Gastrocnemius medialis (tissue), 4 donors: ENCODE results near the gene AP3S2. TPM values are rescaled to one million over a fixed set of nuclear protein-coding genes. Genes with fewer than 3 reads are reported as not detected.

Experiments
- ATAC-seq, 2 donors: fragments of 150-250 bp; one replicate each; pipeline ENCODE4 v1.9.1; 2016
- DNase-seq, 2 donors: peaks; one replicate each; pipeline ENCODE4 v3.0.0-alpha.2; 2019
- H3K27ac ChIP-seq, 4 donors: fragments of 200-600 bp; sonication (generic); 1 replicate in 1 of 4; 2 replicates in 3 of 4; pipeline ENCODE4 v1.5.1; 2016 to 2018; ENCODE audit warnings: mild to moderate bottlenecking in 2 of 4, moderate library complexity in 1 of 4
- H3K27me3 ChIP-seq, 3 donors: fragments of 200-600 bp; sonication (generic) in 2 of 3; 1 replicate in 1 of 3; 2 replicates in 2 of 3; pipeline versions ENCODE4 v1.5.1 to v1.6.0; 2016 to 2019; ENCODE audit warnings: mild to moderate bottlenecking in 1 of 3, moderate library complexity in 1 of 3
- H3K36me3 ChIP-seq, 2 donors: fragments of 200-600 bp; sonication (generic) in 1 of 2; one replicate each; pipeline ENCODE4 v1.5.1; 2017 to 2018
- H3K4me1 ChIP-seq, 2 donors: fragments of 200-600 bp; sonication (generic) in 1 of 2; one replicate each; pipeline ENCODE4 v1.5.1; 2016 to 2017; ENCODE audit warnings: mild to moderate bottlenecking in 2 of 2
- H3K4me3 ChIP-seq, 4 donors: fragments of 200-600 bp; sonication (generic) in 3 of 4; 1 replicate in 1 of 4; 2 replicates in 3 of 4; pipeline ENCODE4 v1.5.1; 2016 to 2019; ENCODE audit warnings: mild to moderate bottlenecking in 2 of 4
- H3K9me3 ChIP-seq, 3 donors: fragments of 200-600 bp; sonication (generic) in 2 of 3; 1 replicate in 1 of 3; 2 replicates in 2 of 3; pipeline ENCODE4 v1.5.1; 2016 to 2019
- POLR2A ChIP-seq, 2 donors: fragments of 450-650 bp; IDR thresholded peaks; one replicate each; pipeline ENCODE4 v1.6.1; 2017; ENCODE audit warnings: antibody characterized with exemption in 2 of 2, mild to moderate bottlenecking in 2 of 2, moderate library complexity in 2 of 2
- in situ Hi-C, 4 donors: fragments of 200-750 bp; cut with MboI; loops; one replicate each; pipeline versions ENCODE4 v1.15.0 to v1.8.0; 2017; ENCODE audit warnings: low sequenced_read_pairs in 4 of 4
- intact Hi-C: fragments of 100-400 bp; cut with DNase I; formaldehyde crosslinking; loops from one replicate; pipeline ENCODE4 v1.15.1; 2023; ENCODE audit warnings: low total_unique reads
- total RNA-seq, 4 donors: library from RNA; depleted of rRNA; stranded (reverse); fragments of >200 nt; gene quantifications; one replicate each; pipeline versions ENCODE4 v1.1.0 to v1.2.3, GENCODE V29; 2016
- TF ChIP-seq, protein P1 (sequence below), 5 experiments: fragments of 450-650 bp in 3 of 5; fragments of 200-600 bp in 2 of 5; sonication (generic) in 2 of 5; IDR thresholded peaks in 4 of 5; conservative IDR thresholded peaks in 1 of 5; 1 replicate in 4 of 5; 2 replicates in 1 of 5; pipeline ENCODE4 v1.5.1; 2016 to 2019; ENCODE audit warnings: antibody characterized with exemption in 5 of 5, mild to moderate bottlenecking in 3 of 5, moderate library complexity in 3 of 5

AP3S2 gene
- total RNA-seq, 4 donors from 2014 or later = 48.4 to 82.6 (median 71.3) TPM

DNA sequence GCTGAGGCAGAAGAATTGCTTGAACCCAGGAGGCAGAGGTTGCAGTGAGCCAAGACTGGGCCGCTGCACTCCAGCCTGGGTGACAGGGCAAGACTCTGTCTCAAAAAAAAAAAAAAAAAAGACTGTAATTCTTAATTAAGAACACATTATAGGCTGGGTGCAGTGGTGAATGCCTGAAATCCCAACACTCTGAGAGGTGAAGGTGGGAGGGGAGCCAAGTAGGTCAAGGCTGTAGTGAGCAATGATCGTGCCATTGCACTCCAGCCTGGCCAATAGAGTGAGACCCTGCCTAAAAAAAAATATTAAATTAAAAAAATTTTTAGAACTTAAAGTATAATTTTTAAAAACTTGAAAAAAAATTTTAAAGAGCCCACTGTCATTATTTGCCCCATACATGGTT is 32.4 kb upstream of the AP3S2 start:
- TF ChIP-seq, protein P1, sequence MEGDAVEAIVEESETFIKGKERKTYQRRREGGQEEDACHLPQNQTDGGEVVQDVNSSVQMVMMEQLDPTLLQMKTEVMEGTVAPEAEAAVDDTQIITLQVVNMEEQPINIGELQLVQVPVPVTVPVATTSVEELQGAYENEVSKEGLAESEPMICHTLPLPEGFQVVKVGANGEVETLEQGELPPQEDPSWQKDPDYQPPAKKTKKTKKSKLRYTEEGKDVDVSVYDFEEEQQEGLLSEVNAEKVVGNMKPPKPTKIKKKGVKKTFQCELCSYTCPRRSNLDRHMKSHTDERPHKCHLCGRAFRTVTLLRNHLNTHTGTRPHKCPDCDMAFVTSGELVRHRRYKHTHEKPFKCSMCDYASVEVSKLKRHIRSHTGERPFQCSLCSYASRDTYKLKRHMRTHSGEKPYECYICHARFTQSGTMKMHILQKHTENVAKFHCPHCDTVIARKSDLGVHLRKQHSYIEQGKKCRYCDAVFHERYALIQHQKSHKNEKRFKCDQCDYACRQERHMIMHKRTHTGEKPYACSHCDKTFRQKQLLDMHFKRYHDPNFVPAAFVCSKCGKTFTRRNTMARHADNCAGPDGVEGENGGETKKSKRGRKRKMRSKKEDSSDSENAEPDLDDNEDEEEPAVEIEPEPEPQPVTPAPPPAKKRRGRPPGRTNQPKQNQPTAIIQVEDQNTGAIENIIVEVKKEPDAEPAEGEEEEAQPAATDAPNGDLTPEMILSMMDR (IDR thresholded peaks at IDR 0.05 in 4 of 5, conservative IDR thresholded peaks at IDR 0.05 in 1 of 5) = no peak
- no peak for TF ChIP-seq POLR2A (IDR thresholded peaks at IDR 0.05)

DNA sequence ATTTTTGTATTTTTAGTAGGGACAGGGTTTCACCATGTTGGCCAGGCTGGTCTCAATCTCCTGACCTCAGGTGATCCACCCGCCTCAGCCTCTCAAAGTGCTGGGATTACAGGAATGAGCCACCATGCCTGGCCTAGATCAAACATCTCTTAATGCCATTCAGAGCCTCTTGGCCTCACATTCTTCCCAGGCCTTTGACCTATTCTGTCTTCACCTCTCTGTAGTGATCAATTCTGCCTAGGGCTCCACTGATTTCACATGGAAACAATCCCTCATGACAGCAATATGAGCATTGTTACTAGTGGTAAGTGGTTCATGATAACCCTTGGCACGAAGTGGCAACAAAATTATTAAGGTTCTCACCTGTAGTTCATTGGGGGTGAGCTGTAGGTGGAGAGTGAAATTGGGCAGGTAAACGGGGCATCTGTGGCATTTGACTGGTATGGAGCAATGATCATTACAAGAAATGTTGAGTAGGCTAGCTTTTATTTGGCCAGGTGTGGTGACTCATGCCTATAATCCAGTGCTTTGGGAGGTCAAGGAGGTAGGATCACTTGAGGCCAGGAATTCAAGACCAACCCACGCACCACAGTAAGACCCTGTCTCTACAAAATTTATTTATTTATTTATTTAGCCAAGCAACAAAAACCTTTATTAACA is 23.8 kb upstream of the AP3S2 start:
- intact Hi-C loops = no loop called here
- no peak overlapping the region for H3K4me3 ChIP-seq

More for the DNA sequence above, 32.4 kb upstream of the AP3S2 start:
- Histone ChIP-seq H3K27ac (no peak overlapping the region), H3K9me3 (no peaks in the 10 kb centered on the region), H3K4me1 (no peaks in the 10 kb centered on the region), H3K4me3 (no peak overlapping the region), H3K36me3 (no peaks in the 10 kb centered on the region), H3K27me3 (no peaks in the 10 kb centered on the region)
- ATAC-seq = no peak
- intact Hi-C loops (no loop called here), in situ Hi-C loops (no loop called here)
- DNase-seq = no peak

DNA sequence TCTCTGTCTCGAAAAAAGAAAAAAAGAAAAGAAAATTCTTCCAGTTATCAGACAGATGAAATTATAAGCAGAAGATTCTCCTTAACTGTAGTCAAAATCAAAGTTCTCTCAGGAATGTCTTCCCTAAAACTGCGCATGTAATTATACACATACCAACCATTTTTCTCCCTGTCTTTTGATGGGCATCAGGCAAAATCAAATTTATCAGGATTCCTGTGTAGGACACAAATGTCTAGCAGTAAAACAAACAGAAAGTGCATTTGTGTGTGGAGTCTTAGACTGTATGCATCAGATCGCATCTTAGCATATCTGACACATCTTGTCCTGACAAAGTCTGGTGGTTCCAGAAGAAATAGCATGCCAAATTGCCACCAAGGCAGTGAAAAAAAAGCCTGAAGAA is 22.9 kb upstream of the AP3S2 start:
- in situ Hi-C loops = loop anchor here in 1 of 4 donors (25.0 kb wide), 1 partner anchor 296 kb away; the partner anchor contains the start of gene SEMA4B
- no peak for ATAC-seq
- Histone ChIP-seq H3K27ac (no peak overlapping the region), H3K36me3 (no peaks in the 10 kb centered on the region), H3K4me1 (peaks cover 9 to 13% of the 10 kb centered on the region in 2 donors), H3K4me3 (no peak overlapping the region), H3K27me3 (no peaks in the 10 kb centered on the region), H3K9me3 (no peaks in the 10 kb centered on the region)
- DNase-seq = no peak
- intact Hi-C loops = no loop called here
- TF ChIP-seq POLR2A (IDR thresholded peaks at IDR 0.05) = no peak
- TF ChIP-seq, protein P1 (IDR thresholded peaks at IDR 0.05 in 4 of 5, conservative IDR thresholded peaks at IDR 0.05 in 1 of 5) = no peak

More for the DNA sequence above, 23.8 kb upstream of the AP3S2 start:
- Histone ChIP-seq H3K9me3 (no peaks in the 10 kb centered on the region), H3K27me3 (no peaks in the 10 kb centered on the region), H3K4me1 (peaks cover 4 to 9% of the 10 kb centered on the region in 2 donors), H3K27ac (no peak overlapping the region), H3K36me3 (no peaks in the 10 kb centered on the region)
- ATAC-seq (no peak), DNase-seq (no peak)
- TF ChIP-seq, protein P1 (IDR thresholded peaks at IDR 0.05 in 4 of 5, conservative IDR thresholded peaks at IDR 0.05 in 1 of 5) = no peak
- in situ Hi-C loops = loop anchor here in 1 of 4 donors (25.0 kb wide), 1 partner anchor 295 kb away; the partner anchor contains the start of gene SEMA4B

DNA sequence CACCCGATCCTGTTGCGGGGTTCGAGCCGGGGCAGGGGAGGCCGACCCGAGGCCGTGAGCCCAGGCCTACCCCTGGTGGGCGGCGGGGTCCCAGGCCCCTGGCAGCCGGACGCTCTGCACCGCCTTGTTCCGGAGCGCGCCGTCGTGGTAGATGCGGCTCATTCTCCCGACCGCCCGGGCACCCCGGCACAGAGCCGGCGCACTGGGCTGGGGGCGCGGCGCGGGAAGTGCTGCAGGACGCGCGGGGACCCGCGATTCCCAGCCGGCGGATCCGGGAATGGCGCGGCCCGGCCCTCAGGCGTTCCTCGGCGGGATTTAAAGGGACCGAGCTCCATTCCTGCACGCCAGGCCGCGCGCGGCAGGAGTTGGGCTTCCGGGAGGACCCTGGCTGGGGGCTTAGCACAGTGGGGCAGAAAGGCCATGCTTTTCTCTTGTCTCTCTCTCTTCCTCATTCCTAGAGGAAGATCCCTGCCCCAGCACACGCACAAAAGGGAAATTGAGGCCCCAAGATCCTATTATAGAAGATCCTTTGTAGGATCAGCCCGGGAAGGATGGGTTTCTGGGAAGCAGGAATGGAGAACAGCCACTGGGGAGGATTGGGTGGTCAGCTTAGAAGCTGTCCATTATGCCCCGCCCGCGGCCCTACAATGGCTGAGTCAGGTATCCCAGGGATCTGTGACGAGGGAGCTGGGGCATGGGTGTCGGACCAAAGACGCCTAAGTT is 19.0 kb upstream of the AP3S2 start, which contains the start of gene ARPIN:
Gene ARPIN (minus strand): TSS at position 279 of the 723 bp plus-strand sequence. CDS start 117 bp downstream, at position 162.
- Histone ChIP-seq H3K27ac (peak within 1 kb of the TSS; percentile 47 to 79 (median 68)), H3K27me3 (no peaks in the 10 kb centered on the region), H3K4me1 (peaks cover 13 to 18% of the 10 kb centered on the region in 2 donors), H3K36me3 (peaks cover 0 to 3% of the 10 kb centered on the region in 2 donors), H3K4me3 (peak within 1 kb of the TSS; percentile 71 to 97 (median 80)), H3K9me3 (no peaks in the 10 kb centered on the region)
- ATAC-seq = peak; percentile 63 to 84
- TF ChIP-seq, protein P1 (IDR thresholded peaks at IDR 0.05 in 4 of 5, conservative IDR thresholded peaks at IDR 0.05 in 1 of 5) = no peak
- TF ChIP-seq POLR2A (IDR thresholded peaks at IDR 0.05) = no peak
- in situ Hi-C loops = loop anchor here in 1 of 4 donors (25.0 kb wide), 1 partner anchor 299 kb away; the partner anchor contains the start of gene SEMA4B
- intact Hi-C loops = no loop called here
- peak in 1 of 2 donors; percentile 27 for DNase-seq
